Activated T-cell treated with anti-CD3 and anti-CD28 coated beads, Interleukin-2, amount 50 U/mL, for 48 hours (primary cell): ENCODE data around the gene SSBP3.
"Not testable (repeated sequence)": the region's sequence is repeated elsewhere in the genome, so short reads cannot be mapped to it uniquely, and the experiment has no call there.

Source experiments
- DNase-seq, 2 experiments: peaks; one replicate each; pipeline ENCODE4 v3.0.0-alpha.2; 2020

The SSBP3 gene

DNA sequence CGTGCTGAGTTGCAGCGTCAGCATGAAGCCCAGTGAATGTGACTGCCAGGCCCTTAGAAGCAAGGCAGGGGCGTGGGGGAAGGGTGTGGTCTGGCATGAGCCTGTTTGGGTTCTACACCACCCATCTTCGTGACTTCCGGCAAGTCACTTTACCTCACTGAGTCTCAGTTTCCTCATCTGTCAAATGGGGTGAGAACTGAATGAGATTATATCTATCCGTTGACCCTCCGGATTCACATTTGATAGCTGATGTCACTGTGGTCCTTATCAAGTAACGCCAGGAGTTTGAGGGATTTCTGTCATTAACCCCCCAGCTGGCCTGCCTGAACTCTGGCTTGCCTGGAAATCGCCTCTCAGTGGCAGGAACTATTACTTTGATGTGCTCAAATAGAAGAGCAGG lies 190.7 kb downstream of the SSBP3 start:
- no peak for DNase-seq

- no peak for DNase-seq
Observed at GRCh38 chr1:54212872-54213271, 193.3 kb downstream of the SSBP3 start.

DNA sequence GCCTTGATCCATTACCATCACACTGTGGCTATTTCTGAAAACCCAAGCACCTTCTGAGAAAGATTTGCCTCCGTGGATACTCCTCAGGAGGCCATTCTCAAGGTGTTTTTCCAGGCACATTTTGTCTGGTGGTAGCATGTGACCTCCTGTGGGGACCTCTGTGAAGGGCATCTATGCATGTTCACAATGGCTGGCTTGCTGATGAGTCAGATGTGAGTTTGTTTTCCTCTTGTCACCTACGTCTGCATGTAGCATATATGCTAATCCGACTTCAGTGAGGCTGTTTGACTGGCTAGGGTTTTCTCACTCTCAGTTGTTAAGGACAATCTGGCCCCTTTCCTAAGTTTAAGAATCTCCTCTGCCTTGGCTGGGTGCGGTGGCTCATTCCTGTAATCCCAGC lies 198.3 kb downstream of the SSBP3 start:
- DNase-seq: not testable (repeated sequence)

GRCh38 chr1:54207287-54207686 lies 198.9 kb downstream of the SSBP3 start:
- DNase-seq: no peak

GRCh38 chr1:54204199-54204598 lies 202.0 kb downstream of the SSBP3 start:
- DNase-seq: no peak

DNA sequence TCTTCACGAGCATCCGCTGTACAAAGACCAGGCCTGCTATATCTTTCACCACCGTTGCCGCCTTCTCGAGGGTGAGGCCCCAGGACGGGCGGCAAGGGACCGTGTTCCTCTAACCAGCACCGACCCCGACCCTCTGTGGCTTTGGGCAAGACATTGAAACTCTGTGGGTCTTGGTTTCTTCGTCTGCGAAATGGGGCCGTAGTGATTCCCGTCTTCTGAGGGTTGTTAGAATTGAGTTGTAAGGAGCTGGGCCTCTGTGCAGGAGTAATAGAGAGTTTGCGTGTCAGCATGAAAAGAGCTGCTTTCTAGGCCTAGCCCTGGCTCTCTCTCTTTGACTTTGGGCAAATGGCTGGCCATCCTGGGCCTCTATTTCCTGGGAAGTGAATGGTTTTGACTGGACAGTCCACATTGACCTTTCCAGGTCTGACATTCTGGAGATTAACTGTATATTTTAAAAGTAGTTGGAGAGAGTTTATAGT lies 205.6 kb downstream of the SSBP3 start:
- no peak for DNase-seq

DNA sequence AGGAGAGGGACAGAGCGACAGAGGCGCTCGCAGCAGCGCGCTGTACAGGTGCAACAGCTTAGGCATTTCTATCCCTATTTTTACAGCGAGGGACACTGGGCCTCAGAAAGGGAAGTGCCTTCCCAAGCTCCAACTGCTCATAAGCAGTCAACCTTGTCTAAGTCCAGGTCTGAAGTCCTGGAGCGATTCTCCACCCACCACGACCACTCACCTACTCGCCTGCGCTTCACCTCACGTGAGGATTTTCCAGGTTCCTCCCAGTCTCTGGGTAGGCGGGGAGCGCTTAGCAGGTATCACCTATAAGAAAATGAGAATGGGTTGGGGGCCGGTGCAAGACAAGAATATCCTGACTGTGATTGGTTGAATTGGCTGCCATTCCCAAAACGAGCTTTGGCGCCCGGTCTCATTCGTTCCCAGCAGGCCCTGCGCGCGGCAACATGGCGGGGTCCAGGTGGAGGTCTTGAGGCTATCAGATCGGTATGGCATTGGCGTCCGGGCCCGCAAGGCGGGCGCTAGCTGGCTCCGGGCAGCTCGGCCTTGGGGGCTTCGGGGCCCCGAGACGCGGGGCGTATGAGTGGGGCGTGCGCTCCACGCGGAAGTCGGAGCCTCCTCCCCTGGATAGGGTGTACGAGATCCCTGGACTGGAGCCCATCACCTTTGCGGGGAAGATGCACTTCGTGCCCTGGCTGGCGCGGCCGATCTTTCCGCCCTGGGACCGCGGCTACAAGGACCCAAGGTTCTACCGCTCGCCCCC lies 206.3 kb downstream of the SSBP3 start, which contains the start of the genes CYB5RL and MRPL37:
Gene CYB5RL, minus strand, starts transcription at position 266 of the 754 bp plus-strand sequence. CDS start 4,414 bp downstream, outside the sequence.
Gene MRPL37, plus strand, starts transcription at position 403 of the 754 bp plus-strand sequence. Its CDS starts 77 bp downstream, at position 480.
- DNase-seq: peak; percentile 93

DNA sequence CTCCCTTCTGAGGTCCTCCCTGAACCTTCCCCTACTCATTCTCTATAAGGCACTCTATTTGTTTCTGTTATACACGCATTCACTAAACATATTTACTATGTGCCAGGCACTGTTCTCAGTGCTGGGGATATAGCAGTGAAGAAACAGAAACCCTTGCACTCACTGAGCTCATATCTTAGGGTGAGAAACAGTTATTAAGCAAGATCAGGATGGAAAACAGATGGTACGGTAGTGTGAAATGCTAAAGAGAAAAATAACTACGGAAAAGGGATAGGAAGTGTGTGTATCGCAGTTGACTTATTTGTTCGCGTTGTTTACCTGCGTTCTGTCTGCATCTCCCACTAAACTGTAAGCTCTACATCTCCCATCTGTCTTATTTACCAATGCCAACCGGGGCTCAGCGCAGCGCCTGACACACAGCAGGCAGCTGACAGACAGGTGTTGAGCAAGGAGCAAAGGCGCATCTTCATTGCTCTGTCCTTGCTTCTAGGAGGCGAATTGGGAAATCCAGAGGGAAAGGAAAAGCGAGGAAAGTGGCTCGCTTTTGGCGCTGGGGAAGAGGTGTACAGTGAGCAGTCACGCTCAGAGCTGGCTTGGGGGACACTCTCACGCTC lies 206.9 kb downstream of the SSBP3 start:
- DNase-seq: no peak

GRCh38 chr1:54193453-54193852 lies 212.7 kb downstream of the SSBP3 start:
- no peak for DNase-seq

GRCh38 chr1:54191525-54191924 lies 214.7 kb downstream of the SSBP3 start:
- no peak for DNase-seq

- no peak for DNase-seq
Observed at GRCh38 chr1:54190526-54190925, 215.7 kb downstream of the SSBP3 start.

DNA sequence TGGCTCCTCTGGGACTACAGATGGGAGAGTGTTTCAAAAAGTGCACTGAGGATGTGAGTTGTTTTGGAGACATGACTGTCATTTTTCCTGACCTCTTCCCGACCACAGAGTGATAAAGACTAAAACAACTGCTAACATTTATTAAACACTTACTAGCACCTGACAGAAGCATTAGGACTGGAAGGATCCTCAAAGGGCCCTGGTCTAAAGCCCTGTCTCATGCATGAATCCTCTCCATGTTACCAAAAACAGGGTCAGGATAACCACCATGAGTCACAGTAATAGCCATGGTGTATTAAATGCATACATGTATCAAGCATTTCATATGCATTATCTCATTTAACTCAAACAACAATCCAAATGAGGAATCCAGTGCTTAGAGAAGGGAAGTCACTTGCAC lies 217.9 kb downstream of the SSBP3 start:
- no peak for DNase-seq

GRCh38 chr1:54186056-54186455 lies 220.1 kb downstream of the SSBP3 start:
- no peak for DNase-seq

- DNase-seq: no peak
Observed at GRCh38 chr1:54180701-54181360, 225.4 kb downstream of the SSBP3 start.

GRCh38 chr1:54178296-54179070 lies 227.7 kb downstream of the SSBP3 start:
- no peak for DNase-seq

GRCh38 chr1:54177726-54178125 lies 228.5 kb downstream of the SSBP3 start:
- DNase-seq: no peak

- no peak for DNase-seq
Observed at GRCh38 chr1:54176621-54177327, 229.4 kb downstream of the SSBP3 start.
